OCI-LY7 (cell line): ENCODE data around the gene XYLT1.

Source experiments
- CTCF ChIP-seq: fragments of 200-600 bp; sonication (generic); conservative IDR thresholded peaks from 2 replicates; pipeline ENCODE4 v1.5.1; 2014; ENCODE audit warnings: mild to moderate bottlenecking, antibody characterized with exemption, low read length, moderate library complexity, mixed read lengths
- EZH2phosphoT487 ChIP-seq: fragments of 200-600 bp; sonication (generic); IDR thresholded peaks from 2 replicates; pipeline ENCODE4 v1.6.1; 2018; ENCODE audit warnings: low read depth, borderline replicate concordance, mild to moderate bottlenecking, mixed run types, antibody characterized with exemption, low read length, moderate library complexity, mixed read lengths

DNA sequence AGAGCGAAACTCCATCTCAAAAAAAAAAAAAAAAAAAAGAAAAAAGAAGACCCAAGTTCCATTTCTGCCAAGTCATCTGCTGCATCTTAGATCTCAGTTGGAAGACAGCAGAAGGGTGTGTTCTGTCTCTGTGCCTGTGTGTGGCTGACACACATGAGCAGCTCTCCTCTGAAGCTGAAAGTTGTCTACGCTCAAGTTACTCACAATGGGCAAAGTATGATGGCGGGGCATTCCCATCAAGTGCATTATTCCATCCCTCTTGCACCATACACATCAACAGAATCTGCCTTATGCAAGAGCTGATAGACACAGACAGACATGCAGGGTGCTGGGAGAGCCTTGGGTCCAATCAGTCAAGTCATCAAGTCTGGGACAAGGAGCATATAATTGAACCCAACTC, 402.2 kb downstream of the XYLT1 start:
- TF ChIP-seq CTCF, result no peak
- TF ChIP-seq EZH2phosphoT487, result no peak
